Thoracic aorta (tissue), 2 donors: ENCODE results near the gene LCE5A. TPM values are rescaled to one million over a fixed set of nuclear protein-coding genes. Genes with fewer than 3 reads are reported as not detected.
"Not testable (repeated sequence)": the region's sequence is repeated elsewhere in the genome, so short reads cannot be mapped to it uniquely, and the experiment has no call there.

Source experiments
- ATAC-seq: fragments of 150-250 bp; one replicate; pipeline ENCODE4 v1.8.0; 2017; ENCODE audit warnings: low read depth; ENCODE audit not compliant: insufficient number of reproducible peaks, low FRiP score
- DNase-seq: peaks from one replicate; pipeline ENCODE4 v3.0.0-alpha.2; 2020; ENCODE audit warnings: low spot score
- H3K27ac ChIP-seq, 2 donors: fragments of 200-600 bp; sonication (generic); 1 replicate in 1 of 2; 2 replicates in 1 of 2; pipeline ENCODE4 v1.5.1; 2016; ENCODE audit warnings: mild to moderate bottlenecking in 2 of 2, moderate library complexity in 2 of 2
- H3K27me3 ChIP-seq: fragments of 200-600 bp; sonication (generic); replicated peaks from 2 replicates; pipeline ENCODE4 v1.6.0; 2016; ENCODE audit warnings: mild to moderate bottlenecking; ENCODE audit not compliant: insufficient read depth
- H3K36me3 ChIP-seq: fragments of 200-600 bp; sonication (generic); one replicate; pipeline ENCODE4 v1.5.1; 2016
- H3K4me1 ChIP-seq, 2 donors: fragments of 200-600 bp; sonication (generic); 1 replicate in 1 of 2; 2 replicates in 1 of 2; pipeline versions ENCODE4 v1.5.1 to v1.6.0; 2016; ENCODE audit warnings: low read depth in 2 of 2, mild to moderate bottlenecking in 1 of 2; ENCODE audit not compliant: control insufficient read depth in 1 of 2
- H3K4me3 ChIP-seq: fragments of 200-600 bp; sonication (generic); 2 replicates; pipeline ENCODE4 v1.5.1; 2016; ENCODE audit warnings: mild to moderate bottlenecking
- H3K9me3 ChIP-seq: fragments of 200-600 bp; sonication (generic); 2 replicates; pipeline ENCODE4 v1.5.1; 2016
- total RNA-seq, 2 donors: library from RNA; depleted of rRNA; stranded (reverse); fragments of >200 nt; gene quantifications; one replicate each; pipeline versions ENCODE4 v1.1.0 to v1.2.3, GENCODE V29; 2016
- TF ChIP-seq, protein P1 (sequence below): fragments of 200-600 bp; sonication (generic); IDR thresholded peaks from one replicate; pipeline ENCODE4 v1.5.1; 2019; ENCODE audit warnings: antibody characterized with exemption

The LCE5A gene
- total RNA-seq, 2 donors from 2014 or later = not detected

DNA sequence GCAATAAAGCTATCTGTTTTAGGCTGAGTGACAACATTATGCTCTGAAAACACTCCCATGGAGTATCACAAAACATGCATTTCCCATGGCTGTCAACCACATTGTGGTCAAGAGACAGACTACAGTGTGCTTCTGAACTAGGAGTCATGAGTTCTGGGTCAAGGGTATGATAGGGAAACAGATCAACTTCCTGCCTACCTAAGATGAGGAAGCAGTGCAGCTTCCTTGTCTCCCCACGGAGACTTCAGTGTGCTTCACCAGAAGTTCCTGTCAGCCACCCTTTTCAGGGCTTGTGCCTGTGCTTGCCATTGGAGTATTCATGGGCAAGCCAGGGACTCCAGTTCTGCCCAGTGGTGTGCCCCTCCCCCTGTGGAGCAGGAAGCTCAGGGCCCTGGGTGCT, 36.1 kb downstream of the LCE5A start:
- ATAC-seq = no peak
- H3K9me3 ChIP-seq = no peaks in the 10 kb centered on the region
- DNase-seq = no peak
- H3K4me3 ChIP-seq = no peak overlapping the region
- no peaks in the 10 kb centered on the region for H3K36me3 ChIP-seq
- no peaks in the 10 kb centered on the region for H3K27me3 ChIP-seq
- TF ChIP-seq, protein P1, sequence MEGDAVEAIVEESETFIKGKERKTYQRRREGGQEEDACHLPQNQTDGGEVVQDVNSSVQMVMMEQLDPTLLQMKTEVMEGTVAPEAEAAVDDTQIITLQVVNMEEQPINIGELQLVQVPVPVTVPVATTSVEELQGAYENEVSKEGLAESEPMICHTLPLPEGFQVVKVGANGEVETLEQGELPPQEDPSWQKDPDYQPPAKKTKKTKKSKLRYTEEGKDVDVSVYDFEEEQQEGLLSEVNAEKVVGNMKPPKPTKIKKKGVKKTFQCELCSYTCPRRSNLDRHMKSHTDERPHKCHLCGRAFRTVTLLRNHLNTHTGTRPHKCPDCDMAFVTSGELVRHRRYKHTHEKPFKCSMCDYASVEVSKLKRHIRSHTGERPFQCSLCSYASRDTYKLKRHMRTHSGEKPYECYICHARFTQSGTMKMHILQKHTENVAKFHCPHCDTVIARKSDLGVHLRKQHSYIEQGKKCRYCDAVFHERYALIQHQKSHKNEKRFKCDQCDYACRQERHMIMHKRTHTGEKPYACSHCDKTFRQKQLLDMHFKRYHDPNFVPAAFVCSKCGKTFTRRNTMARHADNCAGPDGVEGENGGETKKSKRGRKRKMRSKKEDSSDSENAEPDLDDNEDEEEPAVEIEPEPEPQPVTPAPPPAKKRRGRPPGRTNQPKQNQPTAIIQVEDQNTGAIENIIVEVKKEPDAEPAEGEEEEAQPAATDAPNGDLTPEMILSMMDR = no peak
- no peak overlapping the region for H3K27ac ChIP-seq
- no peaks in the 10 kb centered on the region for H3K4me1 ChIP-seq

DNA sequence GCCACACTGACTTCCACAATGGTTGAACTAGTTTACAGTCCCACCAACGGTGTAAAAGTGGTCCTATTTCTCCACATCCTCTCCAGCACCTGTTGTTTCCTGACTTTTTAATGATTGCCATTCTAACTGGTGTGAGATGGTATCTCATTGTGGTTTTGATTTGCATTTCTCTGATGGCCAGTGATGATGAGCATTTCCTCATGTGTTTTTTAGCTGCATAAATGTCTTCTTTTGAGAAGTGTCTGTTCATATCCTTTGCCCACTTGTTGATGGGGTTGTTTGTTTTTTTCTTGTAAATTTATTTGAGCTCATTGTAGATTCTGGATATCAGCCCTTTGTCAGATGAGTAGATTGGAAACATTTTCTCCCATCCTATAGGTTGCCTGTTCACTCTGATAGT, 37.8 kb downstream of the LCE5A start:
- not testable (repeated sequence) for H3K36me3 ChIP-seq, H3K4me1 ChIP-seq, H3K4me3 ChIP-seq, H3K9me3 ChIP-seq, H3K27ac ChIP-seq, DNase-seq, H3K27me3 ChIP-seq, ATAC-seq

Other genes with a start within 250 kb of the LCE5A start
- gene FLG, start 185.6 kb upstream of the LCE5A start, total RNA-seq = 1 to 10 TPM in 1 of 2 donors, not detected in 1; 3.5 TPM
- 1 to 10 TPM in 1 of 2 donors, not detected in 1; 2.6 TPM for gene FLG2, start 150.8 kb upstream of the LCE5A start, total RNA-seq
- not detected for gene CRNN, start 96.5 kb upstream of the LCE5A start, total RNA-seq
- gene CRCT1, start 3.7 kb downstream of the LCE5A start, total RNA-seq = not detected
- gene LCE3E, start 56.0 kb downstream of the LCE5A start, total RNA-seq = not detected
- not detected for gene LCE3D, start 69.7 kb downstream of the LCE5A start, total RNA-seq
- gene LCE3C, start 89.4 kb downstream of the LCE5A start, total RNA-seq = not detected
- not detected for gene LCE3B, start 103.0 kb downstream of the LCE5A start, total RNA-seq
- gene LCE3A, start 112.3 kb downstream of the LCE5A start, total RNA-seq = not detected
- not detected for gene LCE2D, start 152.6 kb downstream of the LCE5A start, total RNA-seq
- 1 to 10 TPM in 1 of 2 donors, not detected in 1; 1.8 TPM for gene LCE2C, start 164.5 kb downstream of the LCE5A start, total RNA-seq
- gene LCE2B, start 175.3 kb downstream of the LCE5A start, total RNA-seq = 1 to 10 TPM in 1 of 2 donors, not detected in 1; 2.4 TPM
- not detected for gene LCE2A, start 187.5 kb downstream of the LCE5A start, total RNA-seq
- not detected for gene LCE4A, start 197.4 kb downstream of the LCE5A start, total RNA-seq
- gene KPRP, start 247.2 kb downstream of the LCE5A start, total RNA-seq = under 1 TPM in 1 of 2 donors, not detected in 1; 0.14 TPM